Thyroid gland (tissue), 4 donors: Measurements from ENCODE around the gene STARD10. TPM values are rescaled to one million over a fixed set of nuclear protein-coding genes. Genes with fewer than 3 reads are reported as not detected.
A peak's percentile ranks its signal among the peaks of the same experiment; 100 is the strongest.
"Not testable (repeated sequence)": the region's sequence is repeated elsewhere in the genome, so short reads cannot be mapped to it uniquely, and the experiment has no call there.

Experiments used
- DNase-seq, 2 donors: peaks; one replicate each; pipeline ENCODE4 v3.0.0-alpha.2; 2019
- H3K27ac ChIP-seq, 3 donors: fragments of 200-600 bp; sonication (generic); 1 replicate in 2 of 3; 2 replicates in 1 of 3; pipeline ENCODE4 v1.5.1; 2016 to 2019; ENCODE audit warnings: mild to moderate bottlenecking in 1 of 3, moderate library complexity in 1 of 3
- H3K27me3 ChIP-seq: fragments of 200-600 bp; sonication (generic); one replicate; pipeline ENCODE4 v1.5.1; 2019
- H3K36me3 ChIP-seq, 2 donors: fragments of 200-600 bp; sonication (generic); one replicate each; pipeline ENCODE4 v1.5.1; 2016 to 2019
- H3K4me1 ChIP-seq, 2 donors: fragments of 200-600 bp; sonication (generic); one replicate each; pipeline ENCODE4 v1.5.1; 2017 to 2019
- H3K4me3 ChIP-seq, 3 donors: fragments of 200-600 bp; sonication (generic); replicated peaks in 1 of 3; 1 replicate in 2 of 3; 2 replicates in 1 of 3; pipeline ENCODE4 v1.5.1; 2016; ENCODE audit warnings: mild to moderate bottlenecking in 1 of 3
- H3K9me3 ChIP-seq: fragments of 200-600 bp; sonication (generic); one replicate; pipeline ENCODE4 v1.5.1; 2017
- CTCF ChIP-seq, 6 experiments: fragments of 200-600 bp in 3 of 6; fragments of 450-650 bp in 3 of 6; sonication (generic) in 3 of 6; IDR thresholded peaks; one replicate each; pipeline ENCODE4 v1.5.1; 2016 to 2019; ENCODE audit warnings: antibody characterized with exemption in 6 of 6, mild to moderate bottlenecking in 2 of 6, inconsistent platforms in 1 of 6, moderate library complexity in 1 of 6
- POLR2A ChIP-seq, 2 donors: fragments of 450-650 bp; IDR thresholded peaks; one replicate each; pipeline ENCODE4 v1.6.1; 2017; ENCODE audit warnings: antibody characterized with exemption in 2 of 2, mild to moderate bottlenecking in 2 of 2, moderate library complexity in 1 of 2
- WGBS, 2 donors: methylation state at CpG; one replicate each; pipeline ENCODE4 v1.1.5; 2017; 5-methylcytosine and 5-hydroxymethylcytosine counted together
- intact Hi-C: fragments of 100-400 bp; cut with DNase I; formaldehyde crosslinking; loops from one replicate; pipeline ENCODE4 v1.15.1; 2023
- total RNA-seq, 4 donors: library from RNA; depleted of rRNA; stranded (reverse); fragments of >200 nt; gene quantifications; one replicate each; pipeline ENCODE4 v1.2.3, GENCODE V29; 2016

The STARD10 gene
- total RNA-seq, 4 donors from 2014 or later = 67.7 to 113 (median 82.0) TPM

- peaks cover 24 to 30% of the 10 kb centered on the region in 2 donors for H3K4me1 ChIP-seq
- no peak for TF ChIP-seq POLR2A (IDR thresholded peaks at IDR 0.05)
- peak in 1 of 6 experiments; percentile 6 for TF ChIP-seq CTCF (IDR thresholded peaks at IDR 0.05)
- DNase-seq = peak; percentile 81 to 82
- no peaks in the 10 kb centered on the region for H3K36me3 ChIP-seq
- intact Hi-C loops = no loop called here
- peak overlapping the region; percentile 11 to 81 (median 69) for H3K4me3 ChIP-seq
- H3K27ac ChIP-seq = peak overlapping the region; percentile 68 to 98 (median 87)
- no peaks in the 10 kb centered on the region for H3K27me3 ChIP-seq
- no peaks in the 10 kb centered on the region for H3K9me3 ChIP-seq
- 2 to 3% methylated on average over 12 to 16 of the region's 47 CpGs for WGBS, 2 donors
These were observed 20.0 kb upstream of the STARD10 start for GRCh38 chr11:72813740-72814285.

- 22 to 27% methylated on average over 17 to 24 of the region's 24 CpGs for WGBS, 2 donors
- peak; percentile 35 to 44 for DNase-seq
- Histone ChIP-seq H3K27ac (peak overlapping the region; percentile 68 to 98 (median 87)), H3K36me3 (no peaks in the 10 kb centered on the region), H3K4me3 (peak overlapping the region; percentile 11 to 81 (median 69)), H3K9me3 (no peaks in the 10 kb centered on the region), H3K4me1 (peaks cover 24 to 30% of the 10 kb centered on the region in 2 donors), H3K27me3 (no peaks in the 10 kb centered on the region)
- intact Hi-C loops = no loop called here
- TF ChIP-seq CTCF (IDR thresholded peaks at IDR 0.05) (peak in 4 of 6 experiments; percentile 20 to 41 (median 31)), POLR2A (IDR thresholded peaks at IDR 0.05) (no peak)
These were observed 19.3 kb upstream of the STARD10 start for GRCh38 chr11:72812967-72813739.

- intact Hi-C loops = no loop called here
- Histone ChIP-seq H3K36me3 (no peaks in the 10 kb centered on the region), H3K9me3 (no peaks in the 10 kb centered on the region), H3K27ac (no peak overlapping the region), H3K4me3 (no peak overlapping the region), H3K27me3 (no peaks in the 10 kb centered on the region), H3K4me1 (peaks cover 24 to 30% of the 10 kb centered on the region in 2 donors)
- no peak for DNase-seq
- 56 to 74% methylated on average over 3 to 4 of the region's 4 CpGs for WGBS, 2 donors
- TF ChIP-seq POLR2A (IDR thresholded peaks at IDR 0.05) (no peak), CTCF (IDR thresholded peaks at IDR 0.05) (no peak)
These were observed 18.7 kb upstream of the STARD10 start for GRCh38 chr11:72812604-72812966.

GRCh38 chr11:72811686-72812085 lies 17.8 kb upstream of the STARD10 start:
- peaks cover 24 to 30% of the 10 kb centered on the region in 2 donors for H3K4me1 ChIP-seq
- H3K27ac ChIP-seq, H3K9me3 ChIP-seq, DNase-seq, H3K36me3 ChIP-seq, intact Hi-C loops, H3K27me3 ChIP-seq, H3K4me3 ChIP-seq: not testable (repeated sequence)
- 96 to 98% methylated on average over 10 of the region's 10 CpGs for WGBS, 2 donors

GRCh38 chr11:72808331-72808798 lies 14.5 kb upstream of the STARD10 start:
- Histone ChIP-seq H3K27me3 (no peaks in the 10 kb centered on the region), H3K9me3 (no peaks in the 10 kb centered on the region), H3K27ac (no peak overlapping the region), H3K36me3 (no peaks in the 10 kb centered on the region), H3K4me1 (peaks cover 10 to 19% of the 10 kb centered on the region in 2 donors), H3K4me3 (no peak overlapping the region)
- no peak for DNase-seq
- 94% methylated on average over 4 of the region's 4 CpGs for WGBS, 2 donors
- no peak for TF ChIP-seq CTCF (IDR thresholded peaks at IDR 0.05)
- intact Hi-C loops = no loop called here
